OCI-LY7 (cell line): ENCODE results near the gene MICAL3. TPM values are rescaled to one million over a fixed set of nuclear protein-coding genes. Genes with fewer than 3 reads are reported as not detected.
A peak's percentile ranks its signal among the peaks of the same experiment; 100 is the strongest.

Source experiments
- BruUV-seq: library from RNA; stranded (reverse); fragments of 400-500 nt; replicated peaks from 2 replicates; lab custom pipeline; 2021; lab: Mats Ljungman, UMichigan
- CTCF ChIA-PET: fragments of 300-600 bp; sonication (Branson Sonifier 250); formaldehyde crosslinking; loops from one replicate; lab custom pipeline; 2022; ENCODE audit warnings: antibody characterized with exemption; ENCODE audit not compliant: unreplicated experiment; lab: Charles Lee
- POLR2A ChIA-PET: fragments of 300-600 bp; sonication (Branson Sonifier 250); formaldehyde crosslinking; loops from one replicate; lab custom pipeline; 2022; ENCODE audit warnings: antibody characterized with exemption; lab: Charles Lee
- DNase-seq: peaks from one replicate; pipeline ENCODE4 v3.0.0-alpha.2; 2015; ENCODE audit warnings: low spot score
- H2AFZ ChIP-seq: fragments of 200-600 bp; sonication (generic), shearing (Covaris generic); 2 replicates; pipeline ENCODE4 v1.6.1; 2014; ENCODE audit warnings: mild to moderate bottlenecking, antibody characterized with exemption, low read length, moderate library complexity
- H3K27ac ChIP-seq: fragments of 200-600 bp; sonication (generic); 2 replicates; pipeline ENCODE4 v1.5.1; 2014; ENCODE audit warnings: mixed run types, low read depth, mild to moderate bottlenecking, moderate library complexity, low read length, inconsistent platforms; ENCODE audit not compliant: poor library complexity, severe bottlenecking
- H3K36me3 ChIP-seq: fragments of 200-600 bp; sonication (generic); 2 replicates; pipeline ENCODE4 v1.6.1; 2014; ENCODE audit warnings: mild to moderate bottlenecking, antibody characterized with exemption, low read length, moderate library complexity, mixed read lengths; ENCODE audit not compliant: insufficient read depth
- H3K4me1 ChIP-seq: fragments of 200-600 bp; sonication (generic); 2 replicates; pipeline ENCODE4 v1.5.1; 2014; ENCODE audit warnings: mild to moderate bottlenecking, low read length; ENCODE audit not compliant: insufficient read depth, poor library complexity, severe bottlenecking
- H3K4me2 ChIP-seq: fragments of 200-600 bp; sonication (generic); 2 replicates; pipeline ENCODE4 v1.6.1; 2014; ENCODE audit warnings: mild to moderate bottlenecking, low read length
- H3K4me3 ChIP-seq: fragments of 200-600 bp; sonication (generic); 2 replicates; pipeline ENCODE4 v1.5.1; 2014; ENCODE audit warnings: mild to moderate bottlenecking, low read depth, low read length; ENCODE audit not compliant: poor library complexity, severe bottlenecking
- H3K79me2 ChIP-seq: fragments of 200-600 bp; sonication (generic); 2 replicates; pipeline ENCODE4 v1.6.1; 2016; ENCODE audit warnings: low read depth, mild to moderate bottlenecking, low read length, moderate library complexity, mixed read lengths; ENCODE audit not compliant: insufficient read depth
- H3K9me2 ChIP-seq: fragments of 200-600 bp; sonication (generic); 2 replicates; pipeline ENCODE4 v1.6.1; 2016; ENCODE audit warnings: mild to moderate bottlenecking, low read length, mixed read lengths; ENCODE audit not compliant: insufficient read depth
- H3K9me3 ChIP-seq: fragments of 200-600 bp; sonication (generic); 2 replicates; pipeline ENCODE4 v1.6.1; 2014; ENCODE audit warnings: mild to moderate bottlenecking, mixed run types, low read length, mixed read lengths
- H4K20me1 ChIP-seq: fragments of 200-600 bp; sonication (generic); 2 replicates; pipeline ENCODE4 v1.6.1; 2014; ENCODE audit warnings: mild to moderate bottlenecking, antibody characterized with exemption, low read length, moderate library complexity, mixed read lengths; ENCODE audit not compliant: insufficient read depth
- CTCF ChIP-seq: fragments of 200-600 bp; sonication (generic); conservative IDR thresholded peaks from 2 replicates; pipeline ENCODE4 v1.5.1; 2014; ENCODE audit warnings: mild to moderate bottlenecking, antibody characterized with exemption, low read length, moderate library complexity, mixed read lengths
- EZH2phosphoT487 ChIP-seq: fragments of 200-600 bp; sonication (generic); IDR thresholded peaks from 2 replicates; pipeline ENCODE4 v1.6.1; 2018; ENCODE audit warnings: low read depth, borderline replicate concordance, mild to moderate bottlenecking, mixed run types, antibody characterized with exemption, low read length, moderate library complexity, mixed read lengths
- intact Hi-C: fragments of 100-400 bp; cut with micrococcal nuclease; formaldehyde crosslinking; loops from one replicate; pipeline ENCODE4 v1.10.0; 2022; ENCODE audit not compliant: unreplicated experiment
- total RNA-seq, 2 experiments: library from RNA; depleted of rRNA in 1 of 2; stranded (reverse); fragments of >200 nt in 1 of 2; shearing (Covaris generic) in 1 of 2; gene quantifications; 2 replicates each; pipeline ENCODE4 v1.2.3, GENCODE V29; 2014 to 2022

The MICAL3 gene
- total RNA-seq, 2 experiments from 2014 or later, result 80.9 to 210 TPM

- no peak for TF ChIP-seq EZH2phosphoT487
- no peak for TF ChIP-seq CTCF
- no TSS peak for BruUV-seq
- CTCF ChIA-PET, result no interaction called here
- H3K4me1 ChIP-seq, result peaks cover 40% of the 10 kb centered on the region
- H3K9me2 ChIP-seq, result no peaks in the 10 kb centered on the region
- POLR2A ChIA-PET, result no interaction called here
- no peaks in the 10 kb centered on the region for H4K20me1 ChIP-seq
- H2AFZ ChIP-seq, result no peak overlapping the region
- DNase-seq, result no peak
- H3K4me2 ChIP-seq, result no peak overlapping the region
- peaks cover 79% of the 10 kb centered on the region for H3K36me3 ChIP-seq
- intact Hi-C loops, result loop anchor here (10.0 kb wide), 1 partner anchor 212 kb away; no protein-coding TSS in a partner anchor
- H3K4me3 ChIP-seq, result no peak overlapping the region
- H3K9me3 ChIP-seq, result no peaks in the 10 kb centered on the region
- no peak overlapping the region for H3K27ac ChIP-seq
- H3K79me2 ChIP-seq, result peaks cover 10% of the 10 kb centered on the region; the same call in 1 of the 2 replicates
Observed at GRCh38 chr22:17792854-17793434, 231.4 kb downstream of the MICAL3 start.

DNA sequence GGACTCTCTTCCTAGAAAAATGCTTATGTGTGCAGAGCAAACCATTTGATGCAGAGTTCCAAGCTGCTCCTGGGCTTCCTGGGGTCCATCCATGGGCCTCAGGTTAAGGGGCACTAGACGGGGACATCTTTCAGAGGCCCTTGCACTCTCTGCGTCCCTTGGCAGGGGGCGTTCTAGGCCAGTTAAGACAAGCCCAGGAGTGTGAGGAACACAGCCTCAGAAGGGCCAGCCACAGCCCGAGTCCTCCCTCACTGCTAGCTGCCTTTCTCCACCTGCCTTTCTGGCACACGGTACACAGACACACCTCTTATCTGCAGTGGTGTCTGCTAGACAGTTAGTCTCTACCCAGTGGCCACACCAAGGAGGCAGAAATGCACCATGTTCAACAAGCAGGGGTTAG, 232.1 kb downstream of the MICAL3 start:
- peaks cover 34% of the 10 kb centered on the region for H3K4me1 ChIP-seq
- TF ChIP-seq EZH2phosphoT487 (no peak), CTCF (peak; percentile 51)
- H4K20me1 ChIP-seq, result no peaks in the 10 kb centered on the region
- intact Hi-C loops, result loop anchor here (10.0 kb wide), 1 partner anchor 213 kb away; no protein-coding TSS in a partner anchor
- DNase-seq, result no peak
- BruUV-seq, result no TSS peak
- H3K4me2 ChIP-seq, result no peak overlapping the region
- H3K79me2 ChIP-seq, result peaks cover 3% of the 10 kb centered on the region; the same call in 1 of the 2 replicates
- no peak overlapping the region for H3K4me3 ChIP-seq
- H3K9me2 ChIP-seq, result no peaks in the 10 kb centered on the region
- peaks cover 76% of the 10 kb centered on the region for H3K36me3 ChIP-seq
- no peak overlapping the region for H2AFZ ChIP-seq
- ChIA-PET POLR2A (no interaction called here), CTCF (no interaction called here)
- no peak overlapping the region for H3K27ac ChIP-seq
- H3K9me3 ChIP-seq, result no peaks in the 10 kb centered on the region

- H3K4me3 ChIP-seq, result no peak overlapping the region
- H3K79me2 ChIP-seq, result no peaks in the 10 kb centered on the region
- ChIA-PET CTCF (no interaction called here), POLR2A (no interaction called here)
- H4K20me1 ChIP-seq, result no peaks in the 10 kb centered on the region
- peaks cover 70% of the 10 kb centered on the region for H3K36me3 ChIP-seq
- H3K27ac ChIP-seq, result no peak overlapping the region
- H2AFZ ChIP-seq, result no peak overlapping the region
- intact Hi-C loops, result loop anchor here (10.0 kb wide), 1 partner anchor 214 kb away; no protein-coding TSS in a partner anchor
- TF ChIP-seq CTCF (no peak), EZH2phosphoT487 (no peak)
- H3K4me2 ChIP-seq, result no peak overlapping the region
- H3K9me3 ChIP-seq, result no peaks in the 10 kb centered on the region
- DNase-seq, result no peak
- peaks cover 31% of the 10 kb centered on the region for H3K4me1 ChIP-seq
- no TSS peak for BruUV-seq
- no peaks in the 10 kb centered on the region for H3K9me2 ChIP-seq
Observed at GRCh38 chr22:17791196-17791595, 233.2 kb downstream of the MICAL3 start.
